HEK293 (cell line): ENCODE measurements around the gene HNRNPK.
A peak's percentile ranks its signal among the peaks of the same experiment; 100 is the strongest.

ENCODE experiments used
- CTCF ChIA-PET: fragments of 350-600 bp; formaldehyde crosslinking; extraction: SDS; loops from one replicate; lab custom pipeline; 2021; ENCODE audit warnings: antibody characterized with exemption; lab: Yijun Ruan, JAX
- POLR2A ChIA-PET: fragments of 300-600 bp; formaldehyde crosslinking; extraction: SDS; loops from one replicate; lab custom pipeline; 2020; ENCODE audit warnings: antibody characterized with exemption, inconsistent platforms; lab: Yijun Ruan, JAX
- H3K27ac ChIP-seq: fragments of 200-500 bp; sonication (Bioruptor generic); 2 replicates; pipeline ENCODE4 v1.5.1; 2014; ENCODE audit warnings: low read depth, low read length, control low read depth, inconsistent platforms; ENCODE audit errors: extremely low read depth
- H3K36me3 ChIP-seq, 2 experiments: fragments of 200-500 bp in 1 of 2; sonication (Bioruptor generic) in 1 of 2; 1 replicate in 1 of 2; 2 replicates in 1 of 2; pipeline ENCODE4 v1.5.1; 2014 to 2017; ENCODE audit warnings: inconsistent platforms in 2 of 2, low read length in 2 of 2; ENCODE audit not compliant: control insufficient read depth in 2 of 2, insufficient read depth in 1 of 2
- H3K4me1 ChIP-seq: fragments of 200-500 bp; sonication (Bioruptor generic); 2 replicates; pipeline ENCODE4 v1.5.1; 2014; ENCODE audit warnings: mild to moderate bottlenecking, low read length, inconsistent platforms; ENCODE audit not compliant: control insufficient read depth, insufficient read depth
- H3K4me3 ChIP-seq: 2 replicates; pipeline ENCODE4 v1.5.1; 2011; ENCODE audit warnings: low read depth, mild to moderate bottlenecking, control low read depth, low read length, moderate library complexity
- H3K9me3 ChIP-seq: fragments of 200-500 bp; sonication (Bioruptor generic); 2 replicates; pipeline ENCODE4 v1.5.1; 2014; ENCODE audit warnings: low read depth, low read length, inconsistent platforms; ENCODE audit not compliant: control insufficient read depth, insufficient read depth
- AEBP2 ChIP-seq: fragments of 450-650 bp; formaldehyde crosslinking; IDR thresholded peaks from 2 replicates; pipeline ENCODE4 v1.5.1; 2016; ENCODE audit warnings: missing biosample characterization, missing genetic modification characterization, borderline replicate concordance
- GFI1B ChIP-seq: fragments of 450-650 bp; formaldehyde crosslinking; IDR thresholded peaks from 2 replicates; pipeline ENCODE4 v1.5.1; 2016; ENCODE audit warnings: missing biosample characterization, missing genetic modification characterization
- HOXC10 ChIP-seq: sonication (generic); formaldehyde crosslinking; IDR thresholded peaks from 2 replicates; pipeline ENCODE4 v1.8.1; 2023; ENCODE audit warnings: mild to moderate bottlenecking, missing genetic modification reagents
- PRDM4 ChIP-seq: fragments of 450-650 bp; formaldehyde crosslinking; IDR thresholded peaks from 2 replicates; pipeline ENCODE4 v1.5.1; 2017; ENCODE audit warnings: missing biosample characterization, missing genetic modification characterization
- SCRT2 ChIP-seq: fragments of 450-650 bp; formaldehyde crosslinking; IDR thresholded peaks from 2 replicates; pipeline ENCODE4 v1.5.1; 2016; ENCODE audit warnings: missing biosample characterization, missing genetic modification characterization
- WT1 ChIP-seq: fragments of 450-650 bp; formaldehyde crosslinking; IDR thresholded peaks from 2 replicates; pipeline ENCODE4 v1.5.1; 2016; ENCODE audit warnings: missing biosample characterization, missing genetic modification characterization
- ZBTB11 ChIP-seq: fragments of 450-650 bp; formaldehyde crosslinking; conservative IDR thresholded peaks from 2 replicates; pipeline ENCODE4 v1.5.1; 2016; ENCODE audit warnings: low read depth, missing biosample characterization, missing genetic modification characterization
- ZNF184 ChIP-seq: fragments of 450-650 bp; IDR thresholded peaks from 2 replicates; pipeline ENCODE4 v1.5.1; 2018; ENCODE audit warnings: missing biosample characterization, mild to moderate bottlenecking, missing genetic modification characterization
- ZNF214 ChIP-seq: fragments of 450-650 bp; formaldehyde crosslinking; IDR thresholded peaks from 2 replicates; pipeline ENCODE4 v1.5.1; 2017; ENCODE audit warnings: missing biosample characterization, mild to moderate bottlenecking, missing genetic modification characterization, borderline replicate concordance
- ZNF37A ChIP-seq: fragments of 450-650 bp; IDR thresholded peaks from 2 replicates; pipeline ENCODE4 v1.5.1; 2018; ENCODE audit warnings: missing biosample characterization, missing genetic modification characterization
- ZNF48 ChIP-seq: fragments of 450-650 bp; formaldehyde crosslinking; IDR thresholded peaks from 2 replicates; pipeline ENCODE4 v1.5.1; 2016; ENCODE audit warnings: missing biosample characterization, missing genetic modification characterization
- ZNF555 ChIP-seq: fragments of 450-650 bp; formaldehyde crosslinking; conservative IDR thresholded peaks from 2 replicates; pipeline ENCODE4 v1.5.1; 2017; ENCODE audit warnings: missing biosample characterization, mild to moderate bottlenecking, missing genetic modification characterization, inconsistent platforms
- ZNF558 ChIP-seq: fragments of 450-650 bp; formaldehyde crosslinking; IDR thresholded peaks from 2 replicates; pipeline ENCODE4 v1.5.1; 2016; ENCODE audit warnings: missing biosample characterization, missing genetic modification characterization

Gene HNRNPK

GRCh38 chr9:84001621-84002020 is 21.6 kb upstream of the HNRNPK start:
- no peak overlapping the region for H3K4me3 ChIP-seq
- ChIA-PET CTCF (no interaction called here), POLR2A (no interaction called here)
- no peaks in the 10 kb centered on the region for H3K4me1 ChIP-seq
- TF ChIP-seq SCRT2 (no peak), ZNF555 (no peak)
- TF ChIP-seq, all 188 proteins: peak for 0
- H3K27ac ChIP-seq, result no peak overlapping the region
- H3K9me3 ChIP-seq, result no peaks in the 10 kb centered on the region
- peaks cover 0 to 23% of the 10 kb centered on the region in 2 experiments; a peak in 2 of 3 replicates for H3K36me3 ChIP-seq

GRCh38 chr9:84000186-84000585 is 20.2 kb upstream of the HNRNPK start:
- H3K27ac ChIP-seq, result no peak overlapping the region
- ChIA-PET CTCF (no interaction called here), POLR2A (no interaction called here)
- no peak overlapping the region for H3K4me3 ChIP-seq
- peaks cover 0 to 23% of the 10 kb centered on the region in 2 experiments for H3K36me3 ChIP-seq
- no peaks in the 10 kb centered on the region for H3K4me1 ChIP-seq
- H3K9me3 ChIP-seq, result no peaks in the 10 kb centered on the region
- TF ChIP-seq ZNF37A (tag by site-specific recombination), result no peak
- TF ChIP-seq WT1, result no peak
- no peak for TF ChIP-seq GFI1B
- TF ChIP-seq ZNF48 (tag by site-specific recombination), result no peak
- TF ChIP-seq AEBP2 (tag by site-specific recombination), result no peak
- TF ChIP-seq HOXC10 (CRISPR knock-in tag), result no peak
- no peak for TF ChIP-seq ZBTB11 (tag by site-specific recombination)
- TF ChIP-seq ZNF184 (tag by site-specific recombination), result no peak
- TF ChIP-seq ZNF214 (tag by site-specific recombination), result no peak

GRCh38 chr9:83999141-83999918 is 19.3 kb upstream of the HNRNPK start:
- Histone ChIP-seq H3K9me3 (no peaks in the 10 kb centered on the region), H3K36me3 (peaks cover 0 to 23% of the 10 kb centered on the region in 2 experiments), H3K4me1 (no peaks in the 10 kb centered on the region)
- TF ChIP-seq ZNF558, result no peak
- peak; percentile 83 for TF ChIP-seq PRDM4 (tag by site-specific recombination)
- TF ChIP-seq, all 188 proteins: peak for 1
- CTCF ChIA-PET, result no interaction called here
- Histone ChIP-seq H3K27ac (no peak overlapping the region), H3K4me3 (no peak overlapping the region)
- POLR2A ChIA-PET, result no interaction called here
